ENCODE results near the gene ZNG1A. TPM values are rescaled to one million over a fixed set of nuclear protein-coding genes. Genes with fewer than 3 reads are reported as not detected.
A peak's percentile ranks its signal among the peaks of the same experiment; 100 is the strongest.

Gene ZNG1A
- polyA plus RNA-seq, 3 donors = 26.7 to 70.5 (median 53.1) TPM

DNA sequence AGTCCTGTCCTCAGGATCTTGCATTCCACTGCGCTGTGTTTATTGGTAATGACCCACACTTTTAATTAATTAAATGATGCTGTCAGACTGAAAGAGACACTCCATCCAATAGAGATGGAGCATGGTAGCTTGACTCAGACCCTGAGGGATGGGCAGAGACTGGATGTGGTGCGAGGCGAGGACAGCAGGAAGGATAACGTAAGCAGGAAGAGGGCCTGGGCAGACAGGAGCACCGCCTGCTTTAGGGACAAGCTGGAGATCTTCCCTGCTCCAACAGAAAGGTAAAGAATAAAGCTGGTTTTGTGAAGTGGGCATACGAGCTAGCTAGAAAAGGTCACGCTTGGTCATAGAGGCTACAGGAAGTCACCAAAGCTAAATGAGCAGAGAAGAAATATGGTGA, 32.2 kb upstream of the ZNG1A start:
- Histone ChIP-seq H3K36me3 (replicated peaks in 1 of 2; ENCODE audit: control insufficient read depth in 1 of 2, insufficient read depth in 2 of 2, low read length in 2 of 2) (no peaks in the 10 kb centered on the region), H3K4me1 (ENCODE audit: control insufficient read depth in 1 of 2, insufficient read depth in 2 of 2, low read length in 2 of 2) (peaks cover 70 to 79% of the 10 kb centered on the region in 2 donors), H3K9ac (ENCODE audit: insufficient read depth, low read length, poor library complexity, severe bottlenecking) (no peak overlapping the region), H3K79me2 (ENCODE audit: insufficient read depth, low read length) (peaks cover 35% of the 10 kb centered on the region), H2AFZ (ENCODE audit: insufficient read depth, low read depth, low read length, poor library complexity, severe bottlenecking) (peak overlapping the region; percentile 21), H3K9me3 (replicated peaks in 1 of 2; ENCODE audit: control insufficient read depth in 1 of 2, insufficient read depth in 1 of 2, low read length in 2 of 2) (no peaks in the 10 kb centered on the region), H3K4me2 (replicated peaks; ENCODE audit: extremely low read depth, low read length, poor library complexity, severe bottlenecking) (peak overlapping the region; percentile 88), H3K27ac (ENCODE audit: low read depth in 1 of 2, low read length in 2 of 2) (peak overlapping the region; percentile 75 to 94), H3K4me3 (replicated peaks in 1 of 3; ENCODE audit: low read depth in 2 of 3, low read length in 3 of 3) (peak overlapping the region in 1 of 3 experiments; percentile 97), H3K27me3 (ENCODE audit: control insufficient read depth in 2 of 2, insufficient read depth in 2 of 2, low read length in 2 of 2) (no peaks in the 10 kb centered on the region), H4K20me1 (ENCODE audit: insufficient read depth, low read length) (no peaks in the 10 kb centered on the region)
- TF ChIP-seq, protein P1, sequence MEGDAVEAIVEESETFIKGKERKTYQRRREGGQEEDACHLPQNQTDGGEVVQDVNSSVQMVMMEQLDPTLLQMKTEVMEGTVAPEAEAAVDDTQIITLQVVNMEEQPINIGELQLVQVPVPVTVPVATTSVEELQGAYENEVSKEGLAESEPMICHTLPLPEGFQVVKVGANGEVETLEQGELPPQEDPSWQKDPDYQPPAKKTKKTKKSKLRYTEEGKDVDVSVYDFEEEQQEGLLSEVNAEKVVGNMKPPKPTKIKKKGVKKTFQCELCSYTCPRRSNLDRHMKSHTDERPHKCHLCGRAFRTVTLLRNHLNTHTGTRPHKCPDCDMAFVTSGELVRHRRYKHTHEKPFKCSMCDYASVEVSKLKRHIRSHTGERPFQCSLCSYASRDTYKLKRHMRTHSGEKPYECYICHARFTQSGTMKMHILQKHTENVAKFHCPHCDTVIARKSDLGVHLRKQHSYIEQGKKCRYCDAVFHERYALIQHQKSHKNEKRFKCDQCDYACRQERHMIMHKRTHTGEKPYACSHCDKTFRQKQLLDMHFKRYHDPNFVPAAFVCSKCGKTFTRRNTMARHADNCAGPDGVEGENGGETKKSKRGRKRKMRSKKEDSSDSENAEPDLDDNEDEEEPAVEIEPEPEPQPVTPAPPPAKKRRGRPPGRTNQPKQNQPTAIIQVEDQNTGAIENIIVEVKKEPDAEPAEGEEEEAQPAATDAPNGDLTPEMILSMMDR (IDR thresholded peaks at IDR 0.05) = no peak
- Mint-ChIP-seq H3K4me1 (peaks cover 39% of the 10 kb centered on the region), H3K36me3 (peaks cover 0 to 7% of the 10 kb centered on the region in 2 donors), H3K9me3 (peaks cover 0 to 3% (median 2%) of the 10 kb centered on the region in 7 donors), H3K4me3 (no peak overlapping the region), H3K27me3 (ENCODE audit: low read depth in 3 of 3) (peaks cover 0 to 2% (median 0%) of the 10 kb centered on the region in 3 donors), H3K27ac (no peak overlapping the region)
- intact Hi-C loops (cut with micrococcal nuclease) = loop anchor here (5.0 kb wide), 3 partner anchors 41 to 86 kb away; no protein-coding TSS in a partner anchor
- no peak for DNase-seq
- WGBS (ENCODE audit: insufficient coverage) = 31% methylated on average over 6 of the region's 7 CpGs

DNA sequence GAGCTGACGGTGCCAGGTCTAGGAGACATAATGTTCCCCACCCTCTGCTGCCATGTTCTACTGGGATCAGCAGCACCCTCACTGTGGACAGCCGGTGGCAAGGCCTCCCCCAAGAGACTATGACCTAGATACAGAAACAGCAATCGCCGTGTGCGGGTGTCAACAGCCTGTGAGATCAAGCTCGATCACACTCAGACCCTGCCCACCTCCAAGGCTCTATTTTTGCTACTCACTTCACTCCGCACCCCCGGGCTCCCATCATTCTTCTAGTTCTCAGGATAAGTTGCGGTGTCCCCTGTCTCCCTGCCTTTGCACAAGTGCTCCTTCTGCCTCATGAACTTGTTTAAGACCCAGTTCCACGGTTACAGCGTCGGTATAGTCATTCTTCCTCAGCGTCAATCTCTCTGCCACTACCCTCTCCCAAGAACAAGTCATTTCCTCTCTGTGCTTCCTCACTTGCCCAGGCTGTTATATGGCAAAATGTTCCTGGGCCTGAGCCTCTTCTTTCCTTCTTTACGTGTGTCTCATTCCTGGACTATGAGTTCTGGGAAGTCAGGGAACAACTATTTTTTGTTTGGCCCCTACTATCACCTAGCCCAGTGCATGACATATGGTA, 30.4 kb upstream of the ZNG1A start:
- Histone ChIP-seq H3K4me3 (replicated peaks in 1 of 3; ENCODE audit: low read depth in 2 of 3, low read length in 3 of 3) (no peak overlapping the region), H3K9ac (ENCODE audit: insufficient read depth, low read length, poor library complexity, severe bottlenecking) (no peak overlapping the region), H4K20me1 (ENCODE audit: insufficient read depth, low read length) (no peaks in the 10 kb centered on the region), H2AFZ (ENCODE audit: insufficient read depth, low read depth, low read length, poor library complexity, severe bottlenecking) (peak overlapping the region; percentile 46), H3K9me3 (replicated peaks in 1 of 2; ENCODE audit: control insufficient read depth in 1 of 2, insufficient read depth in 1 of 2, low read length in 2 of 2) (no peaks in the 10 kb centered on the region), H3K4me1 (ENCODE audit: control insufficient read depth in 1 of 2, insufficient read depth in 2 of 2, low read length in 2 of 2) (peaks cover 69 to 75% of the 10 kb centered on the region in 2 donors), H3K4me2 (replicated peaks; ENCODE audit: extremely low read depth, low read length, poor library complexity, severe bottlenecking) (peak overlapping the region; percentile 37), H3K79me2 (ENCODE audit: insufficient read depth, low read length) (peaks cover 17% of the 10 kb centered on the region), H3K27ac (ENCODE audit: low read depth in 1 of 2, low read length in 2 of 2) (peak overlapping the region; percentile 80 to 84), H3K36me3 (replicated peaks in 1 of 2; ENCODE audit: control insufficient read depth in 1 of 2, insufficient read depth in 2 of 2, low read length in 2 of 2) (no peaks in the 10 kb centered on the region), H3K27me3 (ENCODE audit: control insufficient read depth in 2 of 2, insufficient read depth in 2 of 2, low read length in 2 of 2) (no peaks in the 10 kb centered on the region)
- peaks cover 0 to 3% (median 2%) of the 10 kb centered on the region in 7 donors for H3K9me3 Mint-ChIP-seq
- peak overlapping the region; percentile 17 to 71 for H3K4me3 Mint-ChIP-seq
- intact Hi-C loops (cut with micrococcal nuclease) = no loop called here
- peak overlapping the region; percentile 67 to 94 (median 91) for H3K27ac Mint-ChIP-seq
- peaks cover 0 to 2% (median 0%) of the 10 kb centered on the region in 3 donors for H3K27me3 Mint-ChIP-seq (ENCODE audit: low read depth in 3 of 3)
- TF ChIP-seq, protein P1 (IDR thresholded peaks at IDR 0.05) = no peak
- DNase-seq = peak in 2 of 3 donors; percentile 66 to 73
- 52% methylated on average over 12 of the region's 14 CpGs for WGBS (ENCODE audit: insufficient coverage)
- H3K4me1 Mint-ChIP-seq = peaks cover 38% of the 10 kb centered on the region
- H3K36me3 Mint-ChIP-seq = peaks cover 0 to 4% of the 10 kb centered on the region in 2 donors
